HG02981 (cell line): ENCODE results near the gene NDRG4.

Experiments used
- ATAC-seq: cut with Tn5 transposase; IDR thresholded peaks from one replicate; pipeline ENCODE4 v1.9.1; 2021; ENCODE audit warnings: mild to moderate bottlenecking, moderate library complexity; ENCODE audit not compliant: unreplicated experiment

NDRG4 gene

DNA sequence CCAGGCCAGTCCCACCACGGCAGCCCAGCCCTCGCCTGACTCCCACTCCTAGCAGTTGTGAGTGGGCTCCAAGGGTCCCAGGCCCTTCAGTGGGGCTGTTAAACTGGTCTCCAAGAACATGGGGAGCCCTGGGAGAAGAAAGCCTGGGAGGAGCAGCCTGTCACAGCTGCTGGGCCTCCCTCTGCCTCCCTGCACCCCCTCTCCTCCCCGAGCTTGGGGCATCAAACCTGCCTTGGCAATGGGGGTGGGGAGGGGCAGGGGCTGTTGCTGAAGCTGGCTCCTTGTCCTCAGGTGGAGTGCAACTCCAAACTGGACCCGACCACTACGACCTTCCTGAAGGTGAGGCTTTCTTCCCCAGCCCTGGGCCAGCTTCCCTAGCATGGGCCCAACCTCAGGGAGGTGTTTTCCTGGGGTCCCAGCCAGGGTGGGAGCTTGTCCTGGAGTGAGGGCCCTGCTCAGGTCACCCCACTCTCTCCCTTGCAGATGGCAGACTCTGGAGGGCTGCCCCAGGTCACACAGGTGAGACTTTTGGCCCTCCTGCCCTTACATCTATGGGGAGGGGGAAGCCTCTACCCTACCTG lies 8.8 kb downstream of the NDRG4 start:
- no peak for ATAC-seq

DNA sequence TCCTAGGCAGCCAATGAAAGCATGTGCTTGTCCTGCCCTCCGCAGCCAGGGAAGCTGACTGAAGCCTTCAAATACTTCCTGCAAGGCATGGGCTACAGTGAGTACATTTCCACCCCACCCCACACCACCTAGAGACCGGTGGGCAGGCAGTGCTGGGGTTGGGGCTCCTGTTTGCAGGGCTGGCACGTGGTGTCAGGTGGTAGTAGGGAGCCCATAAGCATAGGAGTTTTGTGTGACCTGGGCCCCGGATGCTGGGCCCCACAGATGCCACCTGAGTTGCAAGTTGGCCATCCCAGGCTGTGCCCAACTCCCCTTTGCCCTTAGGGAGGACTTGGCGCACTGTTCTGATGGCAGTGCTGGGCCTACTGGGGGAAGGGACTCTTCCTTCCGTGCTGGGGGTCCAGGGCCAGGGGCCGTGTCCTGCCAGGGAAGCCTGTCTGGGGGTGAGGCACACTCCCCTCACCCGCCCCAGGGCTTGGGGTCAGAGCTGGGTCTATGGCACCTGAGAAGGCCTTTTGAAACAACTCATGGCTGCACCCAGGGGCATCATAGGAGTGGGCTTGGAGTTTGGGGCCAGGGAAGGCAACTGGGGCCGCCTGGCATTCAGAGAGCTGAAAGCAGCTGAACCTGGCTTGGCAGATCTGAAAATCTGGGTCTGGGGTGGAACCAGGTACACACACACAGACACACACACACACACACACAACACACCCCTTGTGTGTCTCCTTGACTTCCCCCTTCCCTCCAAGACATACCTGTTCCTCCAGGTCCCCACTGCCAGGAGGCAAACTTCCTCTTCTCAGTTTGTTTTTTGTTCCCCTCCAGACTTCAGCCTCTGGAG lies 9.5 kb downstream of the NDRG4 start:
- ATAC-seq: no peak

- no peak for ATAC-seq
These were observed 10.3 kb downstream of the NDRG4 start for GRCh38 chr16:58510097-58510775.

GRCh38 chr16:58510776-58511628 lies 11.1 kb downstream of the NDRG4 start:
- no peak for ATAC-seq

GRCh38 chr16:58511933-58512815 lies 12.2 kb downstream of the NDRG4 start:
- ATAC-seq: peak; percentile 33

DNA sequence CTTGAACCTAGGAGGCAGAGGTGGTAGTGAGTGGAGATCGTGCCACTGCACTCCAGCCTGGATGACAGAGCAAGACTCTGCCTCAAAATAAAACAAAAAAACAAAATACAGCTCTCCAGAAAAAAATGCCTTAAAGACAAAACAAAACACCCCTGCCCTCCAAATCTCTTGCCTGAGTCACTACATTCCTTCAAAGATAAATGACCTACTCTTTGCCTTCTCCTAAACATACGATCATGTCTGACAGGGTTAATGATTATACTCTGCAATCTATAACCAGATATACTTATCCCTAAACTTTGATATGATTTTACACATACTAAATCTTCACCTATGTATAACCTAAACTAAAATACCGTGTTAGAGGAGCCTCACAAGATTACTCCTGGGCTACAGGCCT lies 13.9 kb downstream of the NDRG4 start:
- ATAC-seq: no peak

DNA sequence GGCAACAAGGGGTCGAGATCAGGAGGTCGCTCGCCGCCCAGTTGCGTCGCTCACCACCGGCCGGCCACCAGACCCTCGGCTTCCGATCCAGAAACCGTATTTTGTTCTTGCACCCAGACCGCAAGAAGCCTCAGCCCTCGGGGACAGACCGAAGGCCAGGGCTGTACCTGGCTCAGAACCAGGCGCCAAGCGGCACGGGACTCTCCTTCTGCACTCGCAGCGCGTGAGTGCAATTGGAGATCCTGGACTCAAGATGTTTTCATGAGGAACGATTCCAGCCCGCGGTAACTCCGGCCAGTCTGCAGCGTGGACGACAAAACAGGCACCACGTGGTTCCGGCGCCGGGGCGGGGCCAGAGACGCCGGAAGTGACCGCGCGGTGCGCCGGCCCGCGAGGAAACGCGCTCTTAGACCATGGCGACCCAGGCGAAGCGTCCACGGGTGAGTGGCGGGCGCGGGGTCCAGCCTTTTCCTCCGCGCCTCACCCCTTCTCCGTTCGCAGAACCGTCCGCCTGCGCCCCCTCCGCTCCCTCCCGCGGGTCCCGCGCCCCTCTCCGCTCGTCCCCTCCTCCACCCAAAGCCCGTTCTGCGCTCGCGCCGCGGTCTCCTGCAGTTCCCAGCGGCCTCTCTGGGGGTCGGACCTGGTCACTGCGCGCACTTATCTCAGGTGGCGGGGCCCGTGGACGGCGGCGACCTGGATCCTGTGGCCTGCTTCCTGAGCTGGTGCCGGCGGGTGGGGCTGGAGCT lies 15.4 kb downstream of the NDRG4 start, which contains the start of gene SETD6:
Gene SETD6 (plus strand): TSS at position 393 of the 746 bp plus-strand sequence. CDS start 21 bp downstream, at position 414.
- peak; percentile 66 for ATAC-seq

GRCh38 chr16:58515871-58516767 lies 16.2 kb downstream of the NDRG4 start:
- peak; percentile 27 for ATAC-seq

DNA sequence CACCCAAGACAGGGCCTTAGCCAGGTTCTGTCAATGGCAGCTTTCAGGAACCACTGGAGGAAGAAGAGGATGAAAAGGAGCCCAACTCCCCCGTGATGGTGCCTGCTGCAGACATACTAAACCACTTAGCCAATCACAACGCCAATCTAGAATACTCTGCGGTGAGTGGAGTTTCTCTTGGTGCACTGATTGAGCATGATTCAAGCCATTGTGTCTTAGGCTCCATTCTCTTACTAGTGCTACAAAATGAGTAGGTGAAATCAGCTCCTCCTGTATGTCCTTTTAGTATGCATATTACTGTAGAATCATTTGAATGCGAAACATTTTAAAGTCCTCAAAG lies 16.8 kb downstream of the NDRG4 start:
- ATAC-seq: no peak

DNA sequence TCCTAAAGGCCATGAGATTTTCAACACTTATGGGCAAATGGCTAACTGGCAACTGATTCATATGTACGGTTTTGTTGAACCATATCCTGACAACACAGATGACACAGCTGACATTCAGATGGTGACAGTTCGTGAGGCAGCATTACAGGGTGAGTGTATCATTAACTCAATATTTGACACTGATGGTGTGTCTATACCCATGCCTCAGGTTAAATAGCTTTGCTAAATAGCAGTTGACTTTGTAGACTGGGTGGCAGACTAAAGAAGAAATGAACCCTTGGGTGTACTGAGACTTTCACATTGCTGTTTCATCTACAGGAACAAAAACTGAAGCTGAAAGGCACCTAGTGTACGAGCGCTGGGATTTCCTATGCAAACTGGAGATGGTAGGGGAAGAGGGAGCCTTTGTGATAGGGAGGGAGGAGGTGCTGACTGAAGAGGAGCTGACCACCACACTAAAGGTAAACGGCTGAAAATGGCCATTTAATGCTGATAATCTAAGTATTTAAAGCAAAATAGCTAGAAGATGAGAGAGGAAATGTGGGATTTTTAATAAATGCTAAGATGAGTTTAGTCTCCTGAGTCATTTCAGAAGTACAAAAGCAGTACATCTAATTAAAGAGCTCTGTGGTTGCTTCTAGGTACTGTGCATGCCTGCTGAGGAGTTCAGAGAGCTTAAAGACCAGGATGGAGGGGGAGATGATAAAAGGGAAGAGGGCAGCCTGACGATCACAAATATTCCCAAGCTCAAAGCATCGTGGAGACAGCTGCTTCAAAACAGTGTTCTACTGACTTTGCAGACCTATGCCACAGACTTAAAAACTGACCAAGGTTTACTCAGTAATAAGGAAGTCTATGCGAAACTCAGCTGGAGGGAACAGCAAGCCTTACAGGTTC lies 18.4 kb downstream of the NDRG4 start:
- peak; percentile 42 for ATAC-seq

DNA sequence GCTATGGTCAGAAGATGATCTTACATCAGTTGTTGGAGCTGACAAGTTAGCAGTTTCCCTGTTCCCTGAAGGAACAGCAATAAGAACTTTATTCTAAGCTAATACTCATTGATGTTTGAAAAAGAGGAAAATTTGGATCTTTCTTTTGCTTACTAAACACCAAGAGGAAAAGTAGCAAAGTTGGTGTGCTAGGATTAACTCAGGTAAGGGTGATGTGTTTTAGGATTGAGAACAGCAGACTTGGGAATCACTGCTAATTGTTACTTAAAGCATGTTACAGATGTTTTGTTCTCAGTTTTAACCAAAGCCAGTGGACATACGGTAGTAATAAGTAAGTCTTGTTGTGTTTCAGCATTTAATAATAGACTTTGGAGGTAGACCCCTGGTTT lies 19.0 kb downstream of the NDRG4 start:
- no peak for ATAC-seq

- ATAC-seq: no peak
These were observed 19.8 kb downstream of the NDRG4 start for GRCh38 chr16:58519707-58520106.

DNA sequence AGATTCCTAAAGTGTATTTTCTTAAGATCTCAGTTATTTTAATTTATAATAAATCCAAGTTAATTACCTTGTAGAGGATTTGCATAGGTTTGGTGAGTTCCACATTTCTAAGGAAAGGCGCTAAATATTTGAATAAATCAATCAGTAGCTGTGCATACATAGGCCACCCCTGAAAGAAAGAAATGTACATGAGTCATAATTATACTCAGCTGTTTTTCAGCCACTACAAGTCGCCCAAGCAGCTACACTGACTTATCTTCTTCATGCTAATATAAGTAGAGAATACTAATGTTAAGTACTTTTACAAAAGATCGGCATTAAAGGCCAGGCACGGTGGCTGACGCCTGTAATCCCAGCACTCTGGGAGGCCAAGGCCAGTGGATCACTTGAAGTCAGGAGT lies 30.2 kb downstream of the NDRG4 start:
- ATAC-seq: no peak

DNA sequence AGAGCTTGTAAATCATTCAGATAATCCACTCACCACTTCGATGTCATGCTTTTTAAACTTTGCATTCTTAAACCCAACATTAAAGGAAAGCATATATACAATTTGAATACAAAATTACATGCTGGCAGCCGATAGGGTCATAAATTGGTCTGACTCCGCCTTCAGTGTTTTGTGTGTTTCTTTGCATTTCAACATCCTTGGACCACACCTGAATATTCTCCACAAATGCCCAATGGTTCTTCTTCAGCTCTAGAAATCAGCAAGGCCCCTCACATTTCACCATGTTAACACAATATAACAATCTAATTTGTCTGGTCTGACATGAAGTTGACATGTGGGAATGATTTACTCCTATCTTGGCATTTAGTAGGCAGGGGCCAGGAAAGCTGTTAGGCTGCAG lies 32.5 kb downstream of the NDRG4 start:
- no peak for ATAC-seq

- ATAC-seq: no peak
These were observed 34.0 kb downstream of the NDRG4 start for GRCh38 chr16:58533751-58534470.

DNA sequence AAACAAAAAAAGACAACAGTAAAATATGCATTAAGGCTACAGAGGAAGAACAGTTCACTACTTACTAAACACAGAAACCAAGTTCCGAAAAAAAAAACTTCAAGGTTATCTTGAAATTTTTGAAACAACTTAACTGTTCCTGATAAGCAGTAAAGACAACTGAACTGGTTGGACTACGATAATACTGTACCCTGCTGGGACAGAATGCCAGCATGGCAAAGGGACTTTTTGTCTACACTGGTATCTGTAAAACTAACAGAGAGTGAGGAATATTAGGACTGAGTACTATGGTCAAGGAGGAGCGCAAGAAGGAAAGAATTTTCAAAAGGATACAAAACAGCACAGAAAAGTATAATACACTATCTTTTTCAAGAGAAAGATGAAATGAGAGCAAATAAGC lies 35.2 kb downstream of the NDRG4 start:
- ATAC-seq: no peak

- ATAC-seq: no peak
These were observed 36.3 kb downstream of the NDRG4 start for GRCh38 chr16:58536278-58536677.
